HuH-7.5 (cell line): ENCODE measurements around the gene ROBO1.
"Not testable (repeated sequence)": the region's sequence is repeated elsewhere in the genome, so short reads cannot be mapped to it uniquely, and the experiment has no call there.

Experiments
- DNase-seq: peaks from one replicate; pipeline ENCODE4 v3.0.0; 2011; ENCODE audit warnings: low spot score

Gene ROBO1

DNA sequence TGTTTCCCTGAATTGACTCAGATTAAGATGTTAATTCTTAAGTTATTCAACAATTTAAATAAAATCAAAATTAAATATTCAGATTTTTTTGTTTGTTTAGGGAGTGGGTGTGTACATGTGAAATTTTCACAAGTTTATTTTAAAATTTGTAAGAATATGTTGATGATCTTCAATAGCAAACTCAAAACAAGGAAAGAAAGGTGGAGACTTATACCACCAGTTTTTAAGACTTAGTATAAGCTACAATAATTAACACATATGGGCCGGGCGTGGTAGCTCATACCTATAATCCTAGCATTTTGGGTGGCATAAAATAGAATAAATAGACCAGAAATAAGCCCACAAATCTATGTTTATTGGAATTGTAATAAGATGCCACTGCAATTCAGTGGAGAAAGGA is 1084.5 kb downstream of the ROBO1 start:
- DNase-seq: no peak

DNA sequence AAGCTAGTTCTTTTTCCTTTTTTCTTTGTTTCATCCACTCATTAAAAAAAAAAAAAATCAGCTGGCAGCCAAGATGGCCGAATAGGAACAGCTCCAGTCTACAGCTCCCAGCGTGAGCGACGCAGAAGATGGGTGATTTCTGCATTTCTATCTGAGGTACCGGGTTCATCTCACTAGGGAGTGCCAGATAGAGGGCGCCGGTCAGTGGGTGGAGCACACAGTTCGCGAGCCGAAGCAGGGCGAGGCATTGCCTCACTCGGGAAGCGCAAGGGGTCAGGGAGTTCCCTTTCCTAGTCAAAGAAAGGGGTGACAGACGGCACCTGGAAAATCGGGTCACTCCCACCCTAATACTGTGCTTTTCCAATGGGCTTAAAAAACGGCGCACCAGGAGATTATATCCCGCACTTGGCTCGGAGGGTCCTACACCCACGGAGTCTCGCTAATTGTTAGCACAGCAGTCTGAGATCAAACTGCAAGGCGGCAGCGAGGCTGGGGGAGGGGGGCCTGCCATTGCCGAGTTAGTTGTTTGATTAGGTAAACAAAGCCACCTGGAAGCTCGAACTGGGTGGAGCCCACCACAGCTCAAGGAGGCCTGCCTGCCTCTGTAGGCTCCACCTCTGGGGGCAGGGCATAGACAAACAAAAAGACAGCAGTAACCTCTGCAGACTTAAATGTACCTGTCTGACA is 1092.5 kb downstream of the ROBO1 start:
- not testable (repeated sequence) for DNase-seq

DNA sequence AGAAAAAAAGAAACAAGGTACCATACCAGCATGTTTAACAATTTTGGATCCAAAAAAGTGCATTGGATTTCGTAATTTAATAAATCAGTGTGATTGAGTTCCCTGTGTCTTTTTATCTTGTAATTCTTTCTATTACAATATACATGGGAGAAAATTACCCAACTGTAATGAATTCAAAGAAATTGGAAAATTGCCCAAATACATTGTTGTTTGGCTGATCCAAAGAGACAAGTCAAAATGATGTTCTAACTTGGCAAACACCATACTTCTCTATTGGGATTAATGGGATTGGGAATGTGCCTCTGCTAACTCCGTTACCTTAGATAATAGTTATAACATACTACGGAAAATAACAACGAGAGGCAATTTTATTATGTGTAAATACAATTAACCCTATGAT is 1097.1 kb downstream of the ROBO1 start:
- no peak for DNase-seq

DNA sequence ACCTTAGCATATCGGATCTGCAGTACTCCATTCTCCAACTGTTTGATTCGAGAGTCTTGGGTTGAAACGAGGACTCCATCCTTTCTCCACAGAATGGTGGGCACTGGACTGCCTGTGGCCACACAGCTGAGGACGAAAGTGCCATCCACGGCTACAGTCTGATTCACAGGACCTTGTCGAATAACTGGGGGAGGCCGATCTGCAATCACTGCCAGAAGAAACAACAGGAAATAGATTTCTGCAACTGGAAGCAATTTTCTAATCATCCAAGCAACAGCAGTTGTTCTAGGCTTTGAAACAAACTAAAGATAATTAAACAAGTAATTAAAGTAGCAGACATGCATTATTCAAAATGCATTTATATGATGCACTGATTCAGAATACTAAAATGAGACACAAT is 1097.7 kb downstream of the ROBO1 start:
- no peak for DNase-seq

DNA sequence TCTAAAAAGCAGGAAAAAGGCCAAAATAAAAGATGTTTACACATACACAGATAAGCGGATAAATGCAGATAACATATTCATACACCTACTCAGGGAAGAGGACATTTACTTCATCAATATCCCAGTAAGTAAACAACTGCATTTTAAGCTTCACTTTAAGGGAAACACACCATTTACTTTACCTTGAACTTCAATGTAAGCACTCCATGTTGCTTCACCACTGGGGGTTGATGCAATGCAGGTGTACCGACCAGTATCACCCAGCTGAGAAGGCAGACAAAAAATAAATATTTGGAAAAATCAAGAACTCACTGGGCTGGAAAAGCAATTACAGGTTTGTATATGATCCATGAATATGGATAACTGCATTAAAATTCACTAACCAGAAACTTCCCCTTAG is 1099.5 kb downstream of the ROBO1 start:
- DNase-seq: peak; percentile 4

DNA sequence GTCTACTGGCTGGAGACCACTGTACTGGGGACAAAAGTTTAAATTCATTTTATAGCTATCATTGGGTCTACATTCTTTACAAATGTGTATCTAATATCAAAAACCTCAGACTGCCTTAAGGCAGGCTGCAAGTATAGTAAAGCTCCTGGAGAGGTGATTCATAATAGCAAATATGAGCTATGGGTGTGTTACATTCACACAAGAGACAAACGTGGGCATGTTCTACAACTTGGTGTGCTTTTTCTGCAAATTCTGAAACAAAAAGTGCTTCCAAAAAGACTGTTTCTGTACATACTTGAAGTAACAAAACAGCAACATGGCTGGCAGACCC is 1101.4 kb downstream of the ROBO1 start:
- DNase-seq: no peak

DNA sequence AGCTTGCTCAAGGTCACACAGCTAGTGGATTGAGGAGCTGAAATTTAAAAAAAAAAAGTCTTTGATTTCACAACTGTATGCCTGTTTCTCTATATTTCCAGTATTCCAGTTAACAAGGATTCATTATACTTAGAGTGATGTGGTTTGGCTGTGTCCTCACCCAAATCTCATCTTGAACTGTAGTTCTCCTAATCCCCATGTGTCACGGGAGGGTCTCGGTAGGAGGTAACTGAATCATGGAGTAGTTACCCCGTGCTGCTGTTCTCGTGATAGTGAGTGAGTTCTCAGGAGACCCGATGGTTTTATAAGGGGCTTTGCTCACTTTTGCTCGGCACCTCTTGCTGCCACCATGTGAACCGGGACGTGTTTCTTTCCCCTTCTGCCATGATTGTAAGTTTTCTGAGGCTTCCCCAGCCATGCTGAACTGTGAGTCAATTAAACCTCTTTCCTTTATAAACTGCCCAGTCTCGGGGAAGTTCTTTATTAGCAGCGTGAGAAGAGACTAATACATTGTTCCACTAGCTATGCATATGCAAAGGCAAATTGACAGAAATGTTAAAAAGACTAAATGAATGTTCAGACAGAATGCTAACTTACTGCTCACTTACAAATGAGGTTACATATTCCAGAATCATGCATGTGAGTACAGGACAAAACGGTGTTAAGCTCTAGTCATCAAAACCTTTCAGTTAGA is 1101.9 kb downstream of the ROBO1 start:
- DNase-seq: no peak

DNA sequence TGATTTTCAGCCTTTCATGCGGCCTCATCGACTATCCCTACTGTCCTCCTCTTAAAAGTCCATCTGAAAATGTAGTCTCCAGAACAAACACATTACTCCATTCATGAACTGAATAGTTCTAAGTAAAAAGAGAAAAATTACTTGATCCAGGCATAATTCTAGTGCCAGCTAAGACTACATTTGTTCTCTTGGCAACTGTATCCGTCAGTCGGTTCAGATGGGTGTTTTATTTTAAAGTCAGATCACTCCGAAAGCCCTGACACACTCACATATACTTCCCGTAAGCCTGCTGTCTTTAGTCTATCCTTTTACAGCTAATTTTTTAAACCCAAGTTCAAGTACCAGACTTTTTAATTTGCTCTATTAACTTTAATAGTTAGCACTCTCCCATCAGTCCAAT is 1102.7 kb downstream of the ROBO1 start:
- DNase-seq: no peak

DNA sequence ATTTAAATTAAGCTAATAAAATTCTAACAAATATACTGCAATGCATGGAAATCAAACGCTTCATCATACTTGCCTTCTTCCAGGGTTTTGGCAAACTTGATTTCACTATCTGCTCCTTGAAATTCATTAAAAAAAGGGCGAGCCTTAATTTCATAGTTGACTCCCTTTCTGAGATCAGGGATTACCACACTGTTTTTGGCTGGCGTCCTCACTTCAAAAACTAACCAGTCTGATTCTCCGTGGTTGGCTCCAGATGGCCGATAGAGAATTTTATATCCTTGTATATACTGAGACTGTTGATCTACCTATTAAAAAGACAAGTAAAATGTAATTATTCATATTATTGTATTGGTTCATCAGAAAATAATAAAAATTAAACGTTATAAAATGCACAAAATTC is 1106.8 kb downstream of the ROBO1 start:
- no peak for DNase-seq

DNA sequence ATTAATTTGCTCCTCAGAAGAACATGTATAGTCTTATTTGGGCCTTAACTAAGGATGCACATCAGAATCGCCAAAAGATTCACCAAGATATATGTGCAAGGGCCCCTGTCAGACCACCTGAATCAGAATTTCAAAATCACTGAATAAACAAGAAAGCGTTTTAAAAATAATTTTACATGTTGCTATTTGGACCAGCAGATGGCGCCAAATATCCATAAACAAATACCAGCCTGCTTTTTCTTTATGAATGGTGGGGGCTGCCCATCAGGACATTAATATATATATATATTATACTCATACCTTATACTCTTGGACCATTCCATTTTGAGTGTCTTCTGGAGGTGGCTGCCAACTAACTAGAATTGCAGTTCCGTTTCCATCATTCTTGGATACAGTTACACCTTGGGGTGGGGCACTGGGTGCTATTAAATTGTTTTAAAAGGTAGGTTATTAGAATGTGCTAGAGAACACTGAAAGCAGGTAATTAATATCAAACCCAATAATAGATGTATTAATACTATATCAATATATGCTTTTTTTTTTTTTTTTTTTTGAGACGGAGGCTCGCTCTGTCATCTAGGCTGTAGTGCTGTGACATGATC is 1108.3 kb downstream of the ROBO1 start:
- DNase-seq: no peak

DNA sequence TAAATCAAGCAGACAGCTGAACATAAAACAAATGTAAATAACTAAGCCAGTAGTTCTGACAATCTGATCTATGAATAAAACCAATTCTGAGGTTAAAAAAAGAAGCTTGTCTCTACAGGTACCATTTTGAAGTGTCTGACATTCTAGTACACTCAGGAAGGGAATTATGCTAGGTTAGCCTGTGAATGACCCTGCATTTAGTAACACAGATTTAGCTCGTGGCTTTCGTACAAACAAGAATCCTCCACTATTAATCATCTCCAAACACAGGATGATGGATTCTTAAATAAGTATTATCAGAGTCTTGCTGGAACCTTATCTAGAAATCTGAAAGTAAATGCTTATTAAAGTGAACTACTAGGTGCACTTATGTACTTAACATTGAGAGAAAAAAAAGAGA is 1120.1 kb downstream of the ROBO1 start:
- no peak for DNase-seq

DNA sequence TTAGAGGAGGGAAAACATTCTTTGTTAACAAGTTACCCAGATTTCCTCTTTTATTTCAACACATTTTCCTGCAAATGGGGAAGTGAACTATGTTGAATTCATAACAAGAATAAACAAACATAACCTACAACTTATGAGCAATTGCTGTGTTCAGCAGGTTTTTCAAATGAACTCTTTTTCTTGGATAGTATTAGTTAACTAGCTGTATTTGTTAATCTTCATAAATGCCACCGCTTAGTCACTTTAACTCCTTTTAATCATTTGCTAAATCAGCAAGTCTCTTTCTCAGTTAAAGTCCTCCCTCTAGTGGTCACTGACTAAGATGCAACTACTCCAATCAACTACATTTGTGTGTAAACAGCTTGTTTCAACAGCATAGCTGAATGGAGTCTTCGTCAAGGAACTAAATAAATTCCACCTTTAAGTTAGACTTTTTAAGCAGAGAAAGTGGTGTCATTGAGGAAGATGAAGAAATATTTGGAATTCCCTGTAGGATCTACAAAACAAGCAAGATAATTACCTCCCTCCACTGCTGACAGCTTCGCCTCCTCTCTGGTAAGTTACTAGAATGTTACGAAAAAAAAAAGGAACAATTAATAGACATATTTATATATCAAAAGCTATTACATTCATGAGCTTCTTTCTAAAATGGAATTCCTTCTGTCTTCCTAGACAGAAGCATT is 1122.0 kb downstream of the ROBO1 start:
- no peak for DNase-seq

DNA sequence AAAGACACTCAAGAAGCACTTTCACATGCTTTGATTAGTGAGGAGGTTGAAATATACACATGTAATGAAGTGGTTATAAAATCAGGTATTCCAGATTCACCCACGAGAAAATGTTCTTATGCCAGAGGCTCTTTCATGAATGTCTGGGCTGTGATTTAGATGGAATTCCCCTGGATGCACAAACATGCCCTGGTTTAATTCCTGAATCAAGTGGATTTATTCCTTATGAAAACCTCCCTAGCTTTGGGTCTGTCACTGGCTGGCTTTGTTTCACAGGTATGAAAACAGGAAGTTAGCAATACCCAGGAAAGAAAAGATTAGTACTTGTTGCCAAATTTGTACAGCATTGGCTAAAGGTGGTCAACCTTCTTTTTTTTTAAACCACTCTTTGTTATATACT is 1123.0 kb downstream of the ROBO1 start:
- no peak for DNase-seq

DNA sequence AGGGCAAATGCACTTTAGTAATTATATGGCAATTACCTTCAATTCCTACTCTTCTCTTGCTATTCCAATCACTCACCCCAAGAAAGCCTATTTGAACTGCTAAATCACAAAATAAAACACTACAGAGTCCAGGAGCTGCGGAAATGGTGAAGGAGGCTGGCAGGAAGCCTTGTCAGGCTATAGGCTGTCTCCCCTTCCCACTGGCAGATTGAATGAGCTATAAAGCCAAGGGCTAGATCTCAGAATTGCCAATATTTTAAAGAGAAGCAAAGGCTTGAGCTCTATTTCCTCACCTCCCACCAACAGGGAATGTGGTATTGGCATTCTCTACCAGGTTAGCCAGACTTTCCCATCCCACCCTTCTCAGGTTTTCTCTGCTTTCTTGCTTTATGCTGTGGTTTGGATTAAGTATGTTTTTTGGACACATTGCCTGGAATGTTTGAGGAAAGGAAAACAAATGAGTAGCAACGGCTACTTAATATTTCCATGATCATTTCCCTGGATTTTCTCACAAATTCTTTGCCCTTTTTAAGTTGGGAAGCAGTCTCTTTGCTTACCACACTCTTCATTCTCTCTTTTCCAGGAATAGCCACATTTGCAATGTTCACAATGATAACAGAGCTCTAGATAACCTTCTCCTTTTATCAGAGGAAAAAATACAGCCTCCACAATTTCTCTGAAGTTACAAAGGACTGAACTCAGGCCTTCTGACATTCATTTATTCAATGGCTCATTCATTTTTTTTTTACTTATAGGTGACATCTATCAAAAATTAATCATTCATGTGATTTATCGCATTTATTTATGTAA is 1125.4 kb downstream of the ROBO1 start:
- no peak for DNase-seq

DNA sequence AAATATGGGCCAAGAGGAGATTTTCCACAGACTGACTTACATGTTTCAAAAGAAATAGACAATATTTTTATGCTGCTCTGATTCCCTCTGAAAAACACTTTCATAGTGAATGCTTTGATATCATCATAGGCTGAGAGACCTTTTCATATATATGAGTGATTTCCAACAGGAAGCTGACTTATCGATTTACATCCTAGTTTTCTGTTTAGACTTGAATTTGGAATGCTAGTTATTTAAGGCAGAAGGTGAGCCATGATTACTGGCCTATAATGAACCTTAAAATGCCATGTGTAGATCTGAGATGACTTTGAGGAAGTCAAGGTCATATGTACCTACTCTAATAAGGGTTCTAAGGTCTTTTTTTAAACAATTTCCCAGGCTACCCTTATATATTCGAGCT is 1126.1 kb downstream of the ROBO1 start:
- no peak for DNase-seq

DNA sequence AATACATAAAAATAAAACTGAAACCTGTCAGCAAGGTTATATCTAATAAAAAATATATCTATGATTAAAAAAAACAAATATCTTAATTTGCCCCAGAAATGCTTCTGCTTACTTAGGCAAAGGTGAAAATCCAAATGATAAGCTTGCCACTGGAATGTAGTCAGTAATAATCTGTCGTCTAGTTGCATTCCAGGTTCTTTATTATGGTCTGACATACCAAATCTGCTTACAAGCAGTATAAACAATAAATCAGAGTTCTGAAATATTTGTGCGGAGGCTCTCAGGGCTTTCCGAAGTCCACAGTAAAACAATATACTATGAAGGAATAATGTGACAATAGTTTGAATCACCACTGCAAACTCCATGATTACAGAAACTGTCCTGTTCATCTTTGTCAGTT is 1133.5 kb downstream of the ROBO1 start:
- DNase-seq: no peak

DNA sequence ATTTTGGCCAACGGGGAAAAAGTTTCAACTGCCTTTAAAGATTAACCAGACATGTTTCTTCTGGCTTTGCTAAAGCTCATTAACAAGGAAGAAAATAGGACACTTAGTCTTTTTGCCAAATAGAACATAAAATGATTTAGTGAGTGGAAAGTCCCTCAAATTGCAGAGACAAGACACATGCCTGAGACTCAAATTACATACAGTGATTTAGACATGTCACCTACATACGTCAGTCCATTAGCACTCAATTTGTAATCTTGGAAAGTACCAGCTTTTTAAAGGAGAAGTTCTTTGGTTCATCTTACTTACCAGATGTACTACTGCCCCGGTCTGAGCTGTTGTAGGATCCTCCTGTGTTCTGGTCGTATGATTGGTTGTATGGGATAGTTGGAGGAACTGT is 1134.2 kb downstream of the ROBO1 start:
- no peak for DNase-seq

DNA sequence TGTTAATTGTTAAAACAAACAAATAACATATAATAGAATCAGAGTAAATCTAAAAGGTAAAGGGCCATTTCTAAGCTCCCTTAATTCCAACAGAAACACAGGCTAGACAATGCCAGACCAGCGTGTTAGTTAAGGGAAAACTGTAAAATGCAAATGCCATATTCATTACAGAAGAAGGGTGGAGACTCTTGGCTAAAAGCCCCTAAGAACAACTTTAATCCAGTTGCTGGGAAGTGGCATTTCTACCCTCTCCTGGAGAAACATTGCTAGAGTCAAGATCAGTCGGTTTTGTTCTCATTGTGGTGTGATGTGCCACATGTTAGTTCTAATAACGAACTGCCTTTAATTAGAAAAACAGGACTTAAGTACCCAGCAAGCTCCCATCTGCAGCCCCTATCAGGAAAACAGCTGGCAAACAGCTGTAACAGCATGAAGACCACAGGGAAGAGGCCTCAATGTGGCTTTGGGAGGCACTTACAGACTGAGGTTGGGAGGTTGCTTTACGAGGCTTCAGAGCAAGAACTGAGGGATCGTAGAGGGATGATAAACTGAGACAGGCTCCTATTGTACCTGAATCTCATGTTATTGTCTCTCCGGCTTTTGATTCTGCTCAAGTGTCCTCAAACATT is 1134.8 kb downstream of the ROBO1 start:
- no peak for DNase-seq

DNA sequence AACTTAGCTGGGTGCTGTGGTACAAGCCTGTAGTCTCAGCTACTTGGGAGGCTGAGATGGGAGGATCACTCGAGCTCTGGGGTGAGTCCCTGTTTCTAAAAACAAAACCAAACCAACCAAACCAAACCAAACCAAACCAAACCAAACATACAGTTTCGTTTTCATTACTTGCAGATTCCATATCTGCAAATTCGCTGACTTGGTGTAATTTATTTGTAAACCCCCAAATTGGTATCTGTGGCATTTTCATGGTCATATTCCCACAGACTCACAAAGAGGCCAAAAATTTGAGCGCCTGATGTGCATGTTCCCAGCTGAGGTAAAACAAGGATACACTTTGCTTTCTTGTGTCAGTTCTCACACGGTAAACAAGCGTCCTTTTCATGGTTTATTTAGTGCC is 1138.3 kb downstream of the ROBO1 start:
- DNase-seq: no peak

DNA sequence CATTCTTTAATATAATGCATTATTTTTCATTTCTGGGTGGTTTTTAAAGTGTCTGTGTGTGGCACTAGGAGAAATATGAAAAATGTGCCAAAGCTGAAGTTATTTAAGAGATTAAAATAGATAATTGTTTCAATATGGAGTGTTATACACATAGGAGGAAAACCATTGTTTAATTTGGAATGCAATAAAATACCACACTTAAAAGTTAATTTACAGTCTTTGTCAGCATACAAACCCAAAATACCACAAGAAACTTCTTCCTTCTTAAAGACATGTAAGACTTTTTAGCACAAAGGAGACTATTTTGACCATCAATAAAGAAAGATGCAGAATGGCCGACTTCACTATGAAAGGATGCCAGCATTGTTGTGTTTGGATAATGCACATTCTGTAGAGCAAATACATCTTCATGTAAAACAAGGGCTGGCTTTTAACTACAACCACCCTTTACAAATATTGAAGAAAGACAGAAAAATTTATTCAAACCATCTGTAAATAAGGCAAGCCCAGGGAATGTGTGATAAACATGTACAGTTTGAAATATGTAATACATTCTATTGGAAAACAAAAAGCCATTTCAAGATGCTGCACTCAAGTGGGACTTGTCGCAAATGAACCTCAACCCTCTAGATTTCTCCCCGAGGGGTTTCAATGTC is 1146.6 kb downstream of the ROBO1 start:
- DNase-seq: no peak

DNA sequence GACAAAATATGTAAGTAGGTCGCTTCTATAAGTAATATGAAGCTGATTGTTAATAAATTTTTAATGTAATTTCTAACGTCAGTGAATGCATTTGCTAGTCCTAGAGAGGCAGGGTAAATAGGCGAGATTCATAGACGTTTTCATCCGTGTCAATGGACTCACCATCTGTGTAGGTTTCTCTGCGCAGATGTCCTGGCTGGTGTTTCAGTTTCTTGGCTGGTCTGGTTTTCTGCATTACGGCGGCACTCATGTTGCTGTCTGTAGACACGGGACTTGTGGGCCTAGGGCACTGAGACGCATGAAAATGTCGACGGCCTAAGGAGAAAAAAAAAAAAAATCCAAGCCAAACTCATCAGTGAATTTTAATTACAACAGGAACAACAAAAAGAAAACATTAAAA is 1153.3 kb downstream of the ROBO1 start:
- no peak for DNase-seq
